ENCODE results near the gene FBXO41.
"Not testable (repeated sequence)": the region's sequence is repeated elsewhere in the genome, so short reads cannot be mapped to it uniquely, and the experiment has no call there.

The FBXO41 gene

DNA sequence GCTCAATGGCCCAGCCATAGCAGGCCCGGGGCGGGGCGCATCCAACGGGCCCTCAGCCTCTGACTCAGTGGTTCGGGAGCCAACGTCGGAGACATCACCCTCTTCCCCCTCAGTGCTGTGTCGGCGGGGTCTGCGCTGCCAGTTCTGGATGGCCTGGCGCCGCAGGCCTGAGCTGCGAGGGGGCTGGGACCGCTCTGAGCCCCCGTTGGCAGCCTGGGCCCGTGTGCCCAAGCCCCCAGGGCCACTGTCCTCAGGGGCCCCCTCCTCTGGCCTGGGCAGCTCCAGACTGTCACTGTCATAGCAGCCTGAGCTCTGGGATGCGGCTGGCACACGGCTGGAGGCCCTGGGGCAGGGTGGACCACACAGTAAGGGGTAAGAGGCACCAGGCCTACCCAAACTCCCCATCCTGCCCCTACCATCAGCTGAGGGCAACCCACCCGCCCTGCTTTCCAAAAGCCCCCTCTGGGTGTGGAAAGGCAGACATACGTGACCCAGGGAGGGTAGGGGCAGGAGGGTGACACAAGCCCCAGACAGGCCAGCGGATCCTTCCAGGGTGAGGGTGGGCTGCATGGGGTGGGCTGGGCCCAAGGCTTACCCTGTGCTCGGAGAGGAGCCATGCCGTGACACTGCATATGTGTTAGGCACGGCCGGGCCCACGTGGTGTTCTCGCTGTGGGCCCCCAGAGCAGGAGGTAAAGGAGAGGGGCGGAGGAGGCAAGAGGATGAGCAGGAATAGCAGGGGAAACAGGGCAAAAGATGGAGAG, 18.8 kb downstream of the FBXO41 start:
- TF ChIP-seq, protein P1, sequence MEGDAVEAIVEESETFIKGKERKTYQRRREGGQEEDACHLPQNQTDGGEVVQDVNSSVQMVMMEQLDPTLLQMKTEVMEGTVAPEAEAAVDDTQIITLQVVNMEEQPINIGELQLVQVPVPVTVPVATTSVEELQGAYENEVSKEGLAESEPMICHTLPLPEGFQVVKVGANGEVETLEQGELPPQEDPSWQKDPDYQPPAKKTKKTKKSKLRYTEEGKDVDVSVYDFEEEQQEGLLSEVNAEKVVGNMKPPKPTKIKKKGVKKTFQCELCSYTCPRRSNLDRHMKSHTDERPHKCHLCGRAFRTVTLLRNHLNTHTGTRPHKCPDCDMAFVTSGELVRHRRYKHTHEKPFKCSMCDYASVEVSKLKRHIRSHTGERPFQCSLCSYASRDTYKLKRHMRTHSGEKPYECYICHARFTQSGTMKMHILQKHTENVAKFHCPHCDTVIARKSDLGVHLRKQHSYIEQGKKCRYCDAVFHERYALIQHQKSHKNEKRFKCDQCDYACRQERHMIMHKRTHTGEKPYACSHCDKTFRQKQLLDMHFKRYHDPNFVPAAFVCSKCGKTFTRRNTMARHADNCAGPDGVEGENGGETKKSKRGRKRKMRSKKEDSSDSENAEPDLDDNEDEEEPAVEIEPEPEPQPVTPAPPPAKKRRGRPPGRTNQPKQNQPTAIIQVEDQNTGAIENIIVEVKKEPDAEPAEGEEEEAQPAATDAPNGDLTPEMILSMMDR (IDR thresholded peaks at IDR 0.05; ENCODE audit: low read depth, low read length) = no peak
- DNase-seq (ENCODE audit: extremely low read depth, low read depth) = no peak

DNA sequence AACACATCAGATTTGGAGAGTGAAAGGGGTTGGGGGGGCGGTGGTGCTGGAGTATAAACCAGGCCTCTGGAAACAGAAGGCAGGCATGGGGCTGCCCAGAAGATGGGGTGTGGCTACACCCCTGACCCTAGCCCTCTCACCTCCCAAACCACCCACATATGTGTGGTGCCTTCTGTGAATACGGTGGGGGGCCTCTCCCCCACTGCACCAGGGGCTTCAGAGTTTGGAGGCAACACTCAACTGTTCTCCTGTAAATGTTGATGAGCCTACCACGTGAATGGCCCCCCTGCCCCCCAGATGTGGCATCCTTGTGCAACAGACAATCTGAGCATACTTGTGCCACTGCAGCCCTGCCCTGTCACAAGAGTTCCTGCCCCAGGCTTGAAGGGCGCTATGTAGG, 19.5 kb downstream of the FBXO41 start:
- TF ChIP-seq, protein P1 (IDR thresholded peaks at IDR 0.05; ENCODE audit: low read depth, low read length) = no peak
- DNase-seq (ENCODE audit: extremely low read depth, low read depth) = no peak

DNA sequence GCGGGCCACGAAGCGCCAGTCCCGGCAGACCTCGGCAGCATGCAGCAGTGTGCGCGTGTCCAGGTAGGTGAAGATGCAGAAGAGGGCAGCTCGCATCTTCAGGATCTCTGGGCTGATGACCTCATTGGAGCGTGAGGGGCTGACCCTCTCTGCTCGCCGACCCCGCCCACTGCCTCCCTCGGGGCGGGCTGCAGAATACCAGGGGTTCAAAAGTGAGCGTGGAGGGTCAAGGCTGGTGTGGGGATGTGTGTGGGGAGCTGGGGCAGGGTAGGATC, 20.0 kb downstream of the FBXO41 start:
- TF ChIP-seq, protein P1 (IDR thresholded peaks at IDR 0.05; ENCODE audit: low read depth, low read length) = no peak
- no peak for DNase-seq (ENCODE audit: extremely low read depth, low read depth)

DNA sequence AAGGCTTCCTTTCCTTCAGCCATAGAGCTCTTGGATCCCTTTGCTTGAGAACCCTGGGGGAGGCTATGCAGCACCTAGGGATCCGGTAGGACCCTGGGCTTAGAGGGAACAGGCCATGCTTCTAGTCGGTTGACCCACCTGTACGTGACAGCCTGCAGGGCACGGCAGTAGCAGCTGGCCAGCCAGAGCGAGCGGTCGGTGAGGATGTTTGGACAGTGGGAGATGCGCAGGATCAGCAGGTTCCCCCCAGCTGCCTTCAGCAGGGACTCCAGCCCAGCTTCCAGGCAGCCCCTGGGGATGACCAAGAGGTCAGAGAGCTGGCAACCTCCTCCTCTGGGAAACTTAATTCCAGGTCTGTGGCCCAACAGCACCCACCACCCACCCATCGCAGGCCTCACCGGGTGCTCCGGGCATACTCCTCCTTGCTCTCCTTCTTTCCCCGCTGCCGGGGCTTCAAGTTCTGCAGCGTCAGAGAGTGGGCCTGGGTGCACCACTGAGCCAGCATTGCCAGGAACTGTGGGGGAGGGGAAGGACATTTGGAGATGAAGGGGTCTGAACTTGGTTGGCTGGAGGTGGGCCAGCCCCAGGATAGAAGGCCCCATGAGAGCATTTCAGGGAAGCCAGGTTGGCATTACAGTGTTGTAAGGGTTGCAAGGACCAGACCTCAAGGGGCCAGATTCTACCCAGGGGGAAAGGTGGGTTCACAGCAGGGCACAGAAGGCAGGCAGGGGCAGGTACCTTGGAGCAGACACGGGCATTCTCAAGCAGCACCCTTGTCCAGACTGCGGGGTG, 20.5 kb downstream of the FBXO41 start:
- TF ChIP-seq, protein P1 (IDR thresholded peaks at IDR 0.05; ENCODE audit: low read depth, low read length) = no peak
- no peak for DNase-seq (ENCODE audit: extremely low read depth, low read depth)

DNA sequence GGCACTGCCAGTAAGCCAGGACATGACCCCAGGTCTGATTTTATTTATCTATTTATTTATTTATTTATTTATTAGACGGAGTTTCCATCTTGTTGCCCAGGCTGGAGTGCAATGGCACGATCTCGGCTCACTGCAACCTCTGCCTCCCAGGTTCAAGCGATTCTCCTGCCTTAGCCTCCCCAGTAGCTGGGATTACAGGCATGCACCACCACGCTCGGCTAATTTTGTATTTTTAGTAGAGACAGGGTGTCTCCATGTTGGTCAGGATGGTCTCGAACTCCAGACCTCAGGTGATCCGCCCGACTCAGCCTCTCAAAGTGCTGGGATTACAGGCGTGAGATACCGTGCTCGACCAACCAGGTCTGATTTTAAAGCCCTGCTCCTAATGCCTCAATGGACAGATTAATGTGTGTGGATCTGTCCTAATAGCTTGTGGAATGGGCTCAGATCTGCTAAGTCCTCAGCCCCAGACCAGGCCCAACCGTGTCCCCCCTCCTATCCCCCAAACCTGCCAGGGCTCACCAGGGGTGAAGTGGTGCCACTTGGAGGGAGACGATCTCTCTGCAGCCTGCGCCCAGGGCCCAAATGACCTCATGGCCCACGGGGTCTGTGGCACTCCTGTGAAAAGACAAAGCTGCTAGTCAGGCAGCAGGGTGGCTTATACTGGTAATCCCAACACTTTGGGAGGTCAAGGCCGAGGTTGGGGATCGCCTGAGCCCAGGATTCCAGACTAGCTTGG, 21.4 kb downstream of the FBXO41 start:
- not testable (repeated sequence) for DNase-seq (ENCODE audit: extremely low read depth, low read depth)

DNA sequence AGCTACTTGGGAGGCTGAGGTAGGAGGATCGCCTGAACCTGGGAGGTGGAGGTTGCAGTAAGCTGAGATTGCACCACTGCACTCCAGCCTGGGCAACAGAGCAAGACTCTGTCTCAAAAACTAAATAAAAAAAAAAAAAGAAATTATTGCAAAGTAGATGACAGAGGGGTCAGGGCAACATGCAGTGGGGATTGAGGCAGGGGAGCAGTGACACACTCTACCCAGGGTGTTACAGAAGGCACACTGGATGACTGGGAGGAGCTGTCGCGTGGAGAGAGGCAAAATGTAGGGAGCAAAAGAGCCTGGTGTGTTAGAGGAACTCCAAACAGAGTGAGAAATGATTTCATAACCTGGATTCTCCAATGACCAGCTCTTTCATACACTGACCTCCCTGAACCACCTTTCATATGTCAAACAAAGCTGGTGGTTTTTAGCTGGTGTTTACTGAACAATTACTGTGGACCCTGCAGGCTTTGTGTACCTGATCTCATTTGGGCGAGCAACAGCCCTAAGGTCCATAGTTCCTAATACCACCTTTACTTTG, 22.1 kb downstream of the FBXO41 start:
- TF ChIP-seq, protein P1 (IDR thresholded peaks at IDR 0.05; ENCODE audit: low read depth, low read length) = no peak
- no peak for DNase-seq (ENCODE audit: extremely low read depth, low read depth)

DNA sequence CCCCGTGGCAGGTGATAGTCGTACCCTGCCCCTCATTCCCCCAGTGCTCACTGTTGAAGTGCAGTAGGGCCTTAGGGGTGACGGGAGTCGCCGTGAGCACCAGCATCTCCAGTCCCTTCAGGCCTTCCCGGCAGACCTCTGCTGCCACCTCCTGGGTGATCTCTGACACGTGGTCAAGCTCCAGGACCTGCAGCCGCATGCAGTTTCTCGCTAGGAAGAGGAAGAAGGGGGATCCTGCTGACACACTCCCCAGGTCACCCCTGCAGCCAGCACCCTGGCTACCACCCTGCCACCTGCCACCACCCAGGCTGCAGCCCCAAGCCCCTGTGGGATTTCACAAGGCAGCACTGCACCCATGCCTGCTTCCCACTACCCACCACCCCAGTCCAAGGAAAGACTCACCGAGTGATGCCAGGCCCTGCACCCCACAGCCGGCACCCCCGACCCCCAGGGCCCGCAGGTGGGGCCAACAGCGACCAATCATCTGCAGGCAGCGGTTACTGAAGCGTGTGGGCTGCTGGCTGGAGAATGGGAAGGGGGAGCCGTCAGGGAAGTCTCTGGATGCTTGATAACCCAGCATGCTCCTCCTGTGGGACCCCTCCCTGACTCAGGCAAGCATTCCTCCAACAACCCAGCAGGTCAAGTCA, 23.8 kb downstream of the FBXO41 start:
- TF ChIP-seq, protein P1 (IDR thresholded peaks at IDR 0.05; ENCODE audit: low read depth, low read length) = peak; percentile 57
- no peak for DNase-seq (ENCODE audit: extremely low read depth, low read depth)

All from AG09319 (cell line).